Mammary epithelial cell (primary cell): Measurements from ENCODE around the gene TMEM150B.

Experiments used
- CTCF ChIP-seq, 2 donors: IDR thresholded peaks in 1 of 2; conservative IDR thresholded peaks in 1 of 2; 2 replicates each; pipeline ENCODE4 v1.5.1; 2011 to 2012; ENCODE audit warnings: inconsistent platforms in 2 of 2, low read length in 2 of 2, mild to moderate bottlenecking in 2 of 2, control low read depth in 1 of 2, low read depth in 1 of 2; ENCODE audit not compliant: insufficient read depth in 1 of 2; ENCODE audit errors: extremely low read depth in 1 of 2
- EZH2 ChIP-seq: IDR thresholded peaks from 2 replicates; pipeline ENCODE4 v1.6.1; 2012; ENCODE audit warnings: low read length, inconsistent platforms, borderline replicate concordance

GRCh38 chr19:55320844-55321419 lies 4.2 kb downstream of the TMEM150B start:
- TF ChIP-seq CTCF (conservative IDR thresholded peaks at IDR 0.05 in 1 of 2, IDR thresholded peaks at IDR 0.05 in 1 of 2; ENCODE audit: extremely low read depth in 1 of 2, insufficient read depth in 1 of 2, low read depth in 1 of 2, low read length in 2 of 2) (no peak), EZH2 (no peak)
